NCI-H2196 treated with DMSO at 0.1 percent for 48 hours (cell line): ENCODE measurements around the gene FGG.
"Not testable (repeated sequence)": the region's sequence is repeated elsewhere in the genome, so short reads cannot be mapped to it uniquely, and the experiment has no call there.

Experiments
- DNase-seq: peaks from one replicate; lab custom pipeline; 2025; ENCODE audit not compliant: unreplicated experiment; lab: John Stamatoyannopoulos, UW

The FGG gene

GRCh38 chr4:154611833-154612232 lies 623 bp downstream of the FGG start:
- DNase-seq, result no peak

GRCh38 chr4:154610582-154610981 lies 1.9 kb downstream of the FGG start:
- DNase-seq, result no peak

- DNase-seq, result no peak
Measured at GRCh38 chr4:154609532-154609931, 2.9 kb downstream of the FGG start.

- no peak for DNase-seq
Measured at GRCh38 chr4:154608361-154609252, 3.8 kb downstream of the FGG start.

GRCh38 chr4:154606728-154607723 lies 5.4 kb downstream of the FGG start:
- no peak for DNase-seq

GRCh38 chr4:154604696-154605200 lies 7.7 kb downstream of the FGG start:
- no peak for DNase-seq

GRCh38 chr4:154603033-154603943 lies 9.2 kb downstream of the FGG start:
- DNase-seq, result no peak

- no peak for DNase-seq
Measured at GRCh38 chr4:154602404-154603020, 9.9 kb downstream of the FGG start.

- no peak for DNase-seq
Measured at GRCh38 chr4:154597798-154598774, 14.4 kb downstream of the FGG start.

- not testable (repeated sequence) for DNase-seq
Measured at GRCh38 chr4:154597281-154597680, 15.2 kb downstream of the FGG start.

- DNase-seq, result no peak
Measured at GRCh38 chr4:154595807-154596206, 16.6 kb downstream of the FGG start.

- DNase-seq, result not testable (repeated sequence)
Measured at GRCh38 chr4:154594343-154594742, 18.1 kb downstream of the FGG start.

- DNase-seq, result no peak
Measured at GRCh38 chr4:154593868-154594267, 18.6 kb downstream of the FGG start.

- no peak for DNase-seq
Measured at GRCh38 chr4:154591890-154592289, 20.6 kb downstream of the FGG start.

- DNase-seq, result no peak
Measured at GRCh38 chr4:154590329-154591006, 22.0 kb downstream of the FGG start, which contains the start of gene FGA. Gene FGA (minus strand): TSS chr4:154590742. CDS start chr4:154590687, 55 bp downstream.

GRCh38 chr4:154589296-154590197 lies 22.9 kb downstream of the FGG start:
- no peak for DNase-seq

- no peak for DNase-seq
Measured at GRCh38 chr4:154588198-154588597, 24.3 kb downstream of the FGG start.
